ENCODE data around the gene RPS15A.
"Not testable (repeated sequence)": the region's sequence is repeated elsewhere in the genome, so short reads cannot be mapped to it uniquely, and the experiment has no call there.

DNA sequence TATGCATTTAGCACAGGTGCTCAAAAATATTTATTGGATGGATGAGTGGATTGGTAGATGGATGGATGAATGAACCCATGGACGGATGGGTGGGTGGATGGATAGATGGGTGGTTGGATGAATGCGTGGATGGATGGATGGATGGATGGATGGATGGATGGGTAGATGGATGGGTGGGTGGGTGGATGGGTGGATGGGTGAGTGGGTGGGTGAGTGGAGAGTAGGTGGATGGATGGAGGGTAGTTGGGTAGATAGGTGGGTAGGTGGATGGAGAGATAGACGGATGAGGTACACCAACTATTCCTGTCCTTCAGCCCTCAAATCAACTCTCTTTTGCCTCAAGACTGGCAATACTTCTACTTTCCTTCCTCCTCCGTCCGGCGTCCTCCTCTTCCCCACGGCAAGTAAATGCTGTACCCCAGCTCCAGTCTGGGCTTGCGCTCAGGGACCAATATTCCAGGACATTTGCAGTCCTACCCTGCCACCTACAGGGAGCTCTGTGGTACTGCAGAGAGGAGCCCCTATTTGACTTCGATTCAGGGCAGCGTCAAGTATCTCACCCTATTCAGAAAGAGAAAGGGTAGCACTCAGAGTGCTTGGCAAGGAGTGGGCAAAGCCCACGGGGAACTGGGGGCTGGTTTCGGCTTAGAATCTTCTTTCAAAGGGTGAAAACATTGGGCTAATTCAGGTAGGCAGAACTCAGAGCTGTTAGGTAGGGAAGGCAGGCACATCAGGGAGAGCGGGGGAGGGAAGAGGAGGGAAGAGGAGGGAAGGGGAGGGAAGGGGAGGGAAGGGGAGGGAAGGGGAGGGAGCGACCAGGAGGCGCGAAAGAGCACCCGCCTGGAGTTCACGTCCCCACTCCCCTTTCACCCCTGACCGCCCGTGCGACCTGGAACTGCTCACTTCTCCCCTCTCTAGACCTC lies 30.3 kb downstream of the RPS15A start:
- not testable (repeated sequence) for TF ChIP-seq POLR2A, TAF1, POLR2AphosphoS5, SPI1 (IDR thresholded peaks at IDR 0.05; ENCODE audit: low read depth, low read length)

Data from GM12891 (cell line).